HG02870 (cell line): ENCODE data around the gene DEXI.
A peak's percentile ranks its signal among the peaks of the same experiment; 100 is the strongest.
"Not testable (repeated sequence)": the region's sequence is repeated elsewhere in the genome, so short reads cannot be mapped to it uniquely, and the experiment has no call there.

Experiments used
- ATAC-seq: cut with Tn5 transposase; IDR thresholded peaks from one replicate; pipeline ENCODE4 v1.9.1; 2021; ENCODE audit warnings: mild to moderate bottlenecking, moderate library complexity; ENCODE audit not compliant: unreplicated experiment

DEXI gene

GRCh38 chr16:10929097-10929496 lies 13.2 kb downstream of the DEXI start:
- not testable (repeated sequence) for ATAC-seq

GRCh38 chr16:10927497-10928112 lies 14.7 kb downstream of the DEXI start:
- ATAC-seq = no peak

DNA sequence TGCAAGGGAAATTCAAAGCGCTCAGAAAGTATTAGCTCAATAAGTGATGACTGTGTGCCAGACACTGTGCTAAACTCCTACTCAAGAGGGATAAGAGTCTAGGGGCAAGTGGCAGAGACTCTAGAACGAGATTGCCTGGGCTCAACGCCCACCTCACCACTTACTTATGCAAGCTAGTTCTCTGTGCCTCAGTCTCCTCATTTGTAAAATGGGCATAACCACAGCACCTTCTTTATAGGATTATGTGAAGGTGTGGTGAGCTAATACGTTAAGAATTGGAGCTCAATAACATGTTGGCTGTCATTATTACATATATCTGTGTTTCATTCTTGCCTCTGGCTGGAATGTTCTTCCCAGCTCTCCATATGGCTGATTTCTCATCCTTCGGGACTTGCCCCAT lies 15.4 kb downstream of the DEXI start:
- ATAC-seq = no peak

DNA sequence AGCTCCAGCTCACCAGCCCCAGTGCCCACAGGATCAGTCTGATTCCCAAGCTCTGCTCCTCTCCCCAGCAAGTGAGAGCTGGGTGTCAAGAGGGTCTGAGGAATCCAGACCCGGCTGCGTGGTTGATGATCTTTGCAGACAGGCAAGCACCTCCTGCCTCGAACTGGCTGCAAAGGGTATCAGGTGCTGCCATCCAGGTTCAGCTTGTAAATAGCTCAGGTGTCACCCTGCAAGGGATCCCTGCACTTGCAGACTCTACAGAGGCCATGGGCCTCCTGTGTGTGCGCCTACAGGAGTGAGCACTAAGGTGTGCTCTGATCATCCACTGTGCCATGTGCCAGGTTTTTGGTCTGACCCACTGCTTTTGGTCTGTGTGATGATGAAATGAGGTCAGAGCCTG lies 16.2 kb downstream of the DEXI start:
- ATAC-seq = no peak

DNA sequence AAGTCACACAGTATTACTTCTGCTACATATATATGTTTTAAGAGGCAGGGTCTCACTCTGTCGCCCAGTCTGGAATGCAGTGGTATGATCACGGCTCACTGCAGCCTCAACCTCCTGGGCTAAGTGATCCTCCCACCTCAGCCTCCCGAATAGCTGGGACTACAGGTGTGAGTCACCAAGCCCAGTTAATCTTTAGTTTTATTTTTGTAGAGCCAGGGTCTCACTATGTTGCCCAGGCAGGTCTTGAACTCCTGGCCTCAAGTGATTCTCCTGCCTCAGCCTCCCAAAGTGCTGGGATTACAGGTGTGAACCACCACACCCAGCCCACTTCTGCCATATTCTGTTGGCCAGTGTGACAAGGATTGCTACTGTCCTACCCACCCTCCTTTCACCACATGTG lies 17.0 kb downstream of the DEXI start:
- not testable (repeated sequence) for ATAC-seq

DNA sequence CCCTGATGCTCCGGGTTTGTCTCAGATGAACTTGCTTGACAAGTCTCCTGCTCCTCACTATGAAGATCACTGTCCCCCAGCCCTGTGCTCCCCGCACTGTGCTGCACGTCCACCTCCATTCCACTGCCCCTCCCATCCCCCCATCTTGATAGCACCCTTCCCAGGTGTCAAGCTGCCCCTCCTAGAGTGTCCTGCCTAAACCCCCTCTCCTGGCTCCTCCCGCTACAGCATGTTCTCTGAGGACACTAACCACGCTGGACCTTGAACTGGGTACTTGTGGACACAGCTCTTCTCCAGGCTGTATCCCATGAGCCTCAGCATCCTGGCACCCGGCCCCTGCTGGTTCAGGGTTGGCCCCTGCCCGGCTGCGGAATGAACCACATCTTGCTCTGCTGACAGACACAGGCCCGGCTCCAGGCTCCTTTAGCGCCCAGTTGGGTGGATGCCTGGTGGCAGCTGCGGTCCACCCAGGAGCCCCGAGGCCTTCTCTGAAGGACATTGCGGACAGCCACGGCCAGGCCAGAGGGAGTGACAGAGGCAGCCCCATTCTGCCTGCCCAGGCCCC lies 18.5 kb downstream of the DEXI start:
- ATAC-seq = no peak

GRCh38 chr16:10923146-10923649 lies 19.1 kb downstream of the DEXI start:
- ATAC-seq = no peak

- ATAC-seq = no peak
Observed at GRCh38 chr16:10922328-10923145, 19.7 kb downstream of the DEXI start.

GRCh38 chr16:10921536-10922327 lies 20.5 kb downstream of the DEXI start:
- ATAC-seq = no peak

- ATAC-seq = no peak
Observed at GRCh38 chr16:10920726-10921427, 21.4 kb downstream of the DEXI start.

DNA sequence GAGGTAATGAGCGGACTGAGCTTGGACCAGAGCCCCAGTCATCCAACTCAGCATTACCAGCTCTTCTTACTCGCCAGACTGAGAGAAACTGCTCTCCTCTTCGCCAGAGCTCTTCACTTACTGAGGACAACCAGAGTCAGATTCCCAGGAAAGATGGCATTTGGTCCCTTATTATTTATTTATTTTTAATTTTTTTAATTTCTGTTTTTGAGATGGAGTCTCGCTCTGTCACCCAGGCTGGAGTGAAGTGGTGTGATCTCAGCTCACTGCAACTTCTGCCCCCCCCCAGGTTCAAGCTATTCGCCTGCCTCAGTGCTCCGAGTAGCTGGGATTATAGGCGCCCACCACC lies 23.3 kb downstream of the DEXI start:
- no peak for ATAC-seq

DNA sequence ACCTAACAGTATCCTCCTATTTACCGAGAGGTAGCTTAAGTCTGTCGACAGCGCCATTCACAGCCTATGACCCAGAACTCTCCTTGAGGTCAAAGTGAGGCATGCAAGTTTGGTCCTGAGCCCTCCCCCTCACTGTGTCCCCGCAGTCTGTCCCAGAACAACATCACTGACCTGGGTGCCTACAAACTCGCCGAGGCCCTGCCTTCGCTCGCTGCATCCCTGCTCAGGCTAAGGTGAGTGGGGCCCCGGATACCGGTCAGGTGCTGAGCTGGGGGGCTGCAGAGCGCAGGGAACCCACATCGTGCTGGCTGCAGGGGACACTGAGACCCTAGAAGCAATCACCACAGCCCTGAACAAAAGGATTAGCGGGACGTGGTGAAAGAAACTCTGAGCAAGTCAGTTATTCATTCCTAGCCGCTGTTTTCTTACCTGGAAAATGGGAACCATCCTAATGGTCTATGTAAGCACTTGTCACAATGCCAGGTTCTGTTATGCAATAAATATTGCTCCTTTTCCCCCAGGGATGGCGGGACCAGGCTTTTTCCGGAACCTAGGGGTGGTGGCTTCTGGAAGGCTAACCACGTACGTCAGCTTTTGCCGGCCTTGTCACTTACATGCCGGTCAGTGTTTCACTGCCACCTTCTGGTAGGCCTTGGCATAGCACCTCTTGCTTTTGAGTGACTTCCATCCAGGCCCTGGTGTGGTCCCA lies 23.8 kb downstream of the DEXI start:
- ATAC-seq = no peak

GRCh38 chr16:10916534-10916933 lies 25.7 kb downstream of the DEXI start:
- no peak for ATAC-seq

DNA sequence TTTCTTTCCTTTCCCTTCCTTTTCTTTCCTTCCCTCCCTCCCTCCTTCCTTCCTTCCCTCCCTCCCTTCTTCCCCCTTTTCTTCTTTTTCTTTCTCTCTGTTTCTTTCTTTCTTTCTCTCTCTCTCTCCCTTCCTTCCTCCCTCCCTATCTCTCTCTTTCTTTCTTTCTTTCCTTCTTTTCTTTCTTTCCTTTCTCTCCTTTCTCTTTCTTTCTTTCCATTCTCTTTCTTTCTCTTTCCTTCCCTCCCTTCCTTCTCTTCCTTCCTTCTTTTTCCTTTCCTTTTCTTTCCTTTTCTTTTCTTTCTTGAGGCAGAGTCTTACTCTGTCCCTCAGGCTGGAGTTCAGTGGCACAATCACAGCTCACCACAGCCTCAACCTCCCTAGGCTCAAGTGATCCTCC lies 31.0 kb downstream of the DEXI start:
- ATAC-seq = no peak

GRCh38 chr16:10907757-10908045 lies 34.6 kb downstream of the DEXI start:
- no peak for ATAC-seq

DNA sequence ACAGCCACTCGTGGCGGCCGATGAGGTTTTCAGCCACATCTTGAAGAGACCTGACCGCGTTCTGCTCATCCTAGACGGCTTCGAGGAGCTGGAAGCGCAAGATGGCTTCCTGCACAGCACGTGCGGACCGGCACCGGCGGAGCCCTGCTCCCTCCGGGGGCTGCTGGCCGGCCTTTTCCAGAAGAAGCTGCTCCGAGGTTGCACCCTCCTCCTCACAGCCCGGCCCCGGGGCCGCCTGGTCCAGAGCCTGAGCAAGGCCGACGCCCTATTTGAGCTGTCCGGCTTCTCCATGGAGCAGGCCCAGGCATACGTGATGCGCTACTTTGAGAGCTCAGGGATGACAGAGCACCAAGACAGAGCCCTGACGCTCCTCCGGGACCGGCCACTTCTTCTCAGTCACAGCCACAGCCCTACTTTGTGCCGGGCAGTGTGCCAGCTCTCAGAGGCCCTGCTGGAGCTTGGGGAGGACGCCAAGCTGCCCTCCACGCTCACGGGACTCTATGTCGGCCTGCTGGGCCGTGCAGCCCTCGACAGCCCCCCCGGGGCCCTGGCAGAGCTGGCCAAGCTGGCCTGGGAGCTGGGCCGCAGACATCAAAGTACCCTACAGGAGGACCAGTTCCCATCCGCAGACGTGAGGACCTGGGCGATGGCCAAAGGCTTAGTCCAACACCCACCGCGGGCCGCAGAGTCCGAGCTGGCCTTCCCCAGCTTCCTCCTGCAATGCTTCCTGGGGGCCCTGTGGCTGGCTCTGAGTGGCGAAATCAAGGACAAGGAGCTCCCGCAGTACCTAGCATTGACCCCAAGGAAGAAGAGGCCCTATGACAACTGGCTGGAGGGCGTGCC lies 35.1 kb downstream of the DEXI start:
- no peak for ATAC-seq

DNA sequence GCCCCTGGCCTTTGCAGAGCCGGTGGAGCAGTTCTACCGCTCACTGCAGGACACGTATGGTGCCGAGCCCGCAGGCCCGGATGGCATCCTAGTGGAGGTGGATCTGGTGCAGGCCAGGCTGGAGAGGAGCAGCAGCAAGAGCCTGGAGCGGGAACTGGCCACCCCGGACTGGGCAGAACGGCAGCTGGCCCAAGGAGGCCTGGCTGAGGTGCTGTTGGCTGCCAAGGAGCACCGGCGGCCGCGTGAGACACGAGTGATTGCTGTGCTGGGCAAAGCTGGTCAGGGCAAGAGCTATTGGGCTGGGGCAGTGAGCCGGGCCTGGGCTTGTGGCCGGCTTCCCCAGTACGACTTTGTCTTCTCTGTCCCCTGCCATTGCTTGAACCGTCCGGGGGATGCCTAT lies 35.8 kb downstream of the DEXI start:
- no peak for ATAC-seq

GRCh38 chr16:10902999-10903398 lies 39.3 kb downstream of the DEXI start:
- no peak for ATAC-seq

DNA sequence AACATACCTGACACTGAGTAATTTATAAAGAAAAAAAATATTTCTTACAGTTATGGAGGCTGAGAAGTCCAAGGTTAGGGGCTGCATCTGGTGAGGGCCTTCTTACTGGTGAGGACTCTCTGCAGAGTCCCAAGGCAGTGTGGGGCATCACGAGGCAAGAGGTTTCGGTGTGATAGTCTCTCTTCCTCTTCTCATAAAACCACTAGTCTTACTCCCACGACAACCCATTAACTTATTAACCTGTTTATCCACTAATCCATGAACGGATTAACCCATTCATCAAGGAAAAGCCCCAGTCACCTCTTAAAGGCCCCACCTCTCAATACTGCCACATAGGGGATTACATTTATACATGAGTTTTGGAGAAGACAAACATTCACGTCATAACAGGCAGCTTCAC lies 45.1 kb downstream of the DEXI start:
- peak; percentile 67 for ATAC-seq
